Mucosa of descending colon (tissue), 3 donors: ENCODE data around the gene RLIM. TPM values are rescaled to one million over a fixed set of nuclear protein-coding genes. Genes with fewer than 3 reads are reported as not detected.
A peak's percentile ranks its signal among the peaks of the same experiment; 100 is the strongest.

Experiments used
- ATAC-seq: fragments of 200-7000 bp; cut with Tn5 transposase; one replicate; pipeline ENCODE4 v1.9.1; 2020; ENCODE audit warnings: mild to moderate bottlenecking, moderate library complexity
- DNase-seq, 3 donors: peaks; one replicate each; pipeline ENCODE4 v3.0.0-alpha.2; 2020
- H3K36me3 ChIP-seq: fragments of 200-600 bp; one replicate; pipeline ENCODE4 v1.8.0; 2021; ENCODE audit warnings: low read depth, mild to moderate bottlenecking
- H3K4me1 ChIP-seq: fragments of 200-600 bp; one replicate; pipeline ENCODE4 v1.8.0; 2021; ENCODE audit warnings: low read depth, mild to moderate bottlenecking
- H3K4me3 ChIP-seq: fragments of 200-600 bp; one replicate; pipeline ENCODE4 v1.8.0; 2021; ENCODE audit warnings: mild to moderate bottlenecking
- H3K9me3 ChIP-seq: fragments of 200-600 bp; one replicate; pipeline ENCODE4 v1.8.0; 2021; ENCODE audit warnings: mild to moderate bottlenecking
- intact Hi-C, 2 donors: fragments of 100-400 bp; cut with DNase I in 1 of 2; cut with micrococcal nuclease in 1 of 2; formaldehyde crosslinking; loops; one replicate each; pipeline versions ENCODE4 v1.11.0 to v1.11.1; 2022; cut with DNase I, micrococcal nuclease
- total RNA-seq, 3 donors: library from RNA; stranded (reverse); fragmentation: NEBNext Ultra II Directional in 2 of 3; extraction: Animal tissue kit (Norgen Biotek cat#: 25700) in 2 of 3; gene quantifications; one replicate each; pipeline versions ENCODE4 v1.2.1 to v1.2.4, GENCODE V29; 2021 to 2023
- TF ChIP-seq, protein P1 (sequence below): fragments of 200-600 bp; IDR thresholded peaks from one replicate; pipeline ENCODE4 v1.8.0; 2022; ENCODE audit warnings: antibody characterized with exemption, mild to moderate bottlenecking
- donor health status: DM: no; HTN: no; CAD: no; lungs with moderate emphysema.
- donor health status: DM: no; HTN: no; CAD: no.
- donor health status: DM: no; HTN: yes; CAD: no.

The RLIM gene
- total RNA-seq, 3 donors from 2014 or later: 17.8 to 25.8 (median 22.8) TPM

DNA sequence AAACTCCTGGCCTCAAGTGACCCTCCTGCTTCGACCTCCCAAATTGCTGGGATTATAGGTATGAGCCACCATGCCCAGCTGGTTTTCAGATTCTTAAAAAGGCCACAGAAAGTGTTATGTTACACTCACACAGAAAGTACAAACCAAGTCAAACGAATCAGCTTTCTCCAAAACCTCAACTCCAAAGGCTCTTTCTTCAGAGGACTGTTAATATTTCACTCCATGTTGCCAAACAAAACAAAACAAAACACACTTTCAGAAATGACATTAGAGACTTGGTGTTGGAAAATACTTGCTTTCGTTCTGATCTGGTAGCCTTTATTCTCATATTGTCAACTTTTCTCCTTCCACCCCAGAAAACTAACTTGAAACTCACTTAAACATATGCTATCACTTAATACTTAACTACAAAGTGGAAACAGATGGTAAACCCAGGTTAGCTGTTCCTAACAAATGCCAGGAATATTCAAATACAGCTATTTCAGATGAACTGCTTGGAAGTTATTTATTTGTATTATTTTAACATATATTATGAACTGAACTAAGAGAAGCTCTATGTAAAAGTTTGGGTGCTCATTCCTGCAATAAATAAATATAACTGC, 34.7 kb downstream of the RLIM start:
- H3K4me1 ChIP-seq: no peaks in the 10 kb centered on the region
- no peak overlapping the region for H3K4me3 ChIP-seq
- ATAC-seq (no peak), DNase-seq (no peak)
- no peaks in the 10 kb centered on the region for H3K9me3 ChIP-seq
- intact Hi-C loops: no loop called here
- TF ChIP-seq, protein P1, sequence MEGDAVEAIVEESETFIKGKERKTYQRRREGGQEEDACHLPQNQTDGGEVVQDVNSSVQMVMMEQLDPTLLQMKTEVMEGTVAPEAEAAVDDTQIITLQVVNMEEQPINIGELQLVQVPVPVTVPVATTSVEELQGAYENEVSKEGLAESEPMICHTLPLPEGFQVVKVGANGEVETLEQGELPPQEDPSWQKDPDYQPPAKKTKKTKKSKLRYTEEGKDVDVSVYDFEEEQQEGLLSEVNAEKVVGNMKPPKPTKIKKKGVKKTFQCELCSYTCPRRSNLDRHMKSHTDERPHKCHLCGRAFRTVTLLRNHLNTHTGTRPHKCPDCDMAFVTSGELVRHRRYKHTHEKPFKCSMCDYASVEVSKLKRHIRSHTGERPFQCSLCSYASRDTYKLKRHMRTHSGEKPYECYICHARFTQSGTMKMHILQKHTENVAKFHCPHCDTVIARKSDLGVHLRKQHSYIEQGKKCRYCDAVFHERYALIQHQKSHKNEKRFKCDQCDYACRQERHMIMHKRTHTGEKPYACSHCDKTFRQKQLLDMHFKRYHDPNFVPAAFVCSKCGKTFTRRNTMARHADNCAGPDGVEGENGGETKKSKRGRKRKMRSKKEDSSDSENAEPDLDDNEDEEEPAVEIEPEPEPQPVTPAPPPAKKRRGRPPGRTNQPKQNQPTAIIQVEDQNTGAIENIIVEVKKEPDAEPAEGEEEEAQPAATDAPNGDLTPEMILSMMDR: no peak
- no peaks in the 10 kb centered on the region for H3K36me3 ChIP-seq

- DNase-seq (no peak), ATAC-seq (no peak)
- H3K4me1 ChIP-seq: no peaks in the 10 kb centered on the region
- TF ChIP-seq, protein P1: no peak
- no peak overlapping the region for H3K4me3 ChIP-seq
- intact Hi-C loops: no loop called here
- H3K36me3 ChIP-seq: no peaks in the 10 kb centered on the region
- no peaks in the 10 kb centered on the region for H3K9me3 ChIP-seq
These were observed 36.3 kb downstream of the RLIM start for GRCh38 chrX:74578137-74578536.

GRCh38 chrX:74557378-74557777, 57.0 kb downstream of the RLIM start:
- no peak for ATAC-seq
- no peaks in the 10 kb centered on the region for H3K9me3 ChIP-seq
- TF ChIP-seq, protein P1: no peak
- H3K4me3 ChIP-seq: no peak overlapping the region
- no peaks in the 10 kb centered on the region for H3K36me3 ChIP-seq
- no peak for DNase-seq
- intact Hi-C loops: no loop called here
- H3K4me1 ChIP-seq: no peaks in the 10 kb centered on the region

DNA sequence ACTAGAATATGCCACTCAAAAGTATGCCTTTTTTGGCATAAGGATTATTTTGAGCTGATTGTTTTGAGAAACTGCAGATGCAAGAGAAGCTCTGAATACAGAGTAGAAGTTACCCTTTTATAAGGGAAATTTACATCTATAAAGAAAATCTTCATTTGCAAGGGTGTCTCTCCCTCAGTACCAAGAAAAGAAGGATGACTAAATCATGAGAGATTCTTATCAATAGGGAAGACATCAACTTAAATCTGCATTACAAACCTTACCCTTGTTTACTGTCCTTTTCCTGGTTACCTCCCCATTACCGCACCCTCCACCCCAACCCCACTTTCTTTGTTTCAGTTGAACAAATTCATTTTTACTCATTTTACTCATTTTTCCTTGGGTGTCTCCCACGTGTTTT, 62.5 kb downstream of the RLIM start:
- H3K4me1 ChIP-seq: no peaks in the 10 kb centered on the region
- no peaks in the 10 kb centered on the region for H3K9me3 ChIP-seq
- intact Hi-C loops: no loop called here
- DNase-seq: no peak
- TF ChIP-seq, protein P1: no peak
- H3K4me3 ChIP-seq: no peak overlapping the region
- no peaks in the 10 kb centered on the region for H3K36me3 ChIP-seq
- no peak for ATAC-seq

GRCh38 chrX:74550295-74550802, 64.1 kb downstream of the RLIM start:
- TF ChIP-seq, protein P1: peak; percentile 64
- intact Hi-C loops: no loop called here
- H3K4me3 ChIP-seq: no peak overlapping the region

More at GRCh38 chrX:74550295-74550802, 64.1 kb downstream of the RLIM start:
- Histone ChIP-seq H3K36me3 (no peaks in the 10 kb centered on the region), H3K9me3 (no peaks in the 10 kb centered on the region), H3K4me1 (no peaks in the 10 kb centered on the region)
- DNase-seq: peak; percentile 84 to 90 (median 85)
- ATAC-seq: peak; percentile 99
